ENCODE measurements around the gene EFS. TPM values are rescaled to one million over a fixed set of nuclear protein-coding genes. Genes with fewer than 3 reads are reported as not detected.

The EFS gene
- total RNA-seq, 2 experiments from 2014 or later, result not detected

- POLR2A ChIA-PET, result interaction anchor here (0.6 kb wide), 1 partner anchor 11 kb away, joined by 3 read pairs; no protein-coding TSS in a partner anchor
- H3K36me3 ChIP-seq (ENCODE audit: insufficient read depth, low read length), result no peaks in the 10 kb centered on the region
- H3K9me2 ChIP-seq (ENCODE audit: insufficient read depth, low read length), result no peaks in the 10 kb centered on the region
- no peak within 1 kb of the TSS for H2AFZ ChIP-seq (ENCODE audit: low read length)
- DNase-seq (ENCODE audit: low spot score), result no peak
- BruUV-seq (replicated peaks), result no TSS peak
- H3K4me1 ChIP-seq (ENCODE audit: insufficient read depth, low read length, poor library complexity, severe bottlenecking), result no peaks in the 10 kb centered on the region
- intact Hi-C loops (cut with micrococcal nuclease; ENCODE audit: unreplicated experiment), result no loop called here
- H4K20me1 ChIP-seq (ENCODE audit: insufficient read depth, low read length), result no peaks in the 10 kb centered on the region
- H3K9me3 ChIP-seq (ENCODE audit: low read length), result no peaks in the 10 kb centered on the region
- TF ChIP-seq CTCF (conservative IDR thresholded peaks at IDR 0.05; ENCODE audit: low read length), result no peak
- TF ChIP-seq EZH2phosphoT487 (IDR thresholded peaks at IDR 0.05; ENCODE audit: borderline replicate concordance, low read depth, low read length), result no peak
- no peak within 1 kb of the TSS for H3K4me2 ChIP-seq (ENCODE audit: low read length)
- CTCF ChIA-PET (ENCODE audit: unreplicated experiment), result no interaction called here
- H3K79me2 ChIP-seq (ENCODE audit: insufficient read depth, low read depth, low read length), result no peaks in the 10 kb centered on the region
- H3K27ac ChIP-seq (ENCODE audit: low read depth, low read length, poor library complexity, severe bottlenecking), result no peak within 1 kb of the TSS
- no peak within 1 kb of the TSS for H3K4me3 ChIP-seq (ENCODE audit: low read depth, low read length, poor library complexity, severe bottlenecking)
Observed at GRCh38 chr14:23376482-23377197, 11.7 kb upstream of the EFS start, which contains the start of gene CMTM5. Gene CMTM5, plus strand, starts transcription at chr14:23377046. Its CDS starts 206 bp downstream, at chr14:23377252.

GRCh38 chr14:23375527-23376251, 10.7 kb upstream of the EFS start:
- Histone ChIP-seq H4K20me1 (ENCODE audit: insufficient read depth, low read length) (no peaks in the 10 kb centered on the region), H3K9me3 (ENCODE audit: low read length) (no peaks in the 10 kb centered on the region), H3K79me2 (ENCODE audit: insufficient read depth, low read depth, low read length) (no peaks in the 10 kb centered on the region), H3K4me1 (ENCODE audit: insufficient read depth, low read length, poor library complexity, severe bottlenecking) (no peaks in the 10 kb centered on the region), H3K36me3 (ENCODE audit: insufficient read depth, low read length) (no peaks in the 10 kb centered on the region), H3K4me3 (ENCODE audit: low read depth, low read length, poor library complexity, severe bottlenecking) (no peak overlapping the region), H2AFZ (ENCODE audit: low read length) (no peak overlapping the region), H3K9me2 (ENCODE audit: insufficient read depth, low read length) (no peaks in the 10 kb centered on the region), H3K4me2 (ENCODE audit: low read length) (no peak overlapping the region), H3K27ac (ENCODE audit: low read depth, low read length, poor library complexity, severe bottlenecking) (no peak overlapping the region)
- CTCF ChIA-PET (ENCODE audit: unreplicated experiment), result no interaction called here
- no peak for DNase-seq (ENCODE audit: low spot score)
- intact Hi-C loops (cut with micrococcal nuclease; ENCODE audit: unreplicated experiment), result no loop called here
- no peak for TF ChIP-seq EZH2phosphoT487 (IDR thresholded peaks at IDR 0.05; ENCODE audit: borderline replicate concordance, low read depth, low read length)
- no peak for TF ChIP-seq CTCF (conservative IDR thresholded peaks at IDR 0.05; ENCODE audit: low read length)
- BruUV-seq (replicated peaks), result no TSS peak
- POLR2A ChIA-PET, result no interaction called here

- intact Hi-C loops (cut with micrococcal nuclease; ENCODE audit: unreplicated experiment), result no loop called here
- Histone ChIP-seq H4K20me1 (ENCODE audit: insufficient read depth, low read length) (no peaks in the 10 kb centered on the region), H3K4me2 (ENCODE audit: low read length) (no peak overlapping the region), H2AFZ (ENCODE audit: low read length) (no peak overlapping the region), H3K27ac (ENCODE audit: low read depth, low read length, poor library complexity, severe bottlenecking) (no peak overlapping the region), H3K9me2 (ENCODE audit: insufficient read depth, low read length) (no peaks in the 10 kb centered on the region), H3K9me3 (ENCODE audit: low read length) (no peaks in the 10 kb centered on the region), H3K4me3 (ENCODE audit: low read depth, low read length, poor library complexity, severe bottlenecking) (no peak overlapping the region), H3K79me2 (ENCODE audit: insufficient read depth, low read depth, low read length) (no peaks in the 10 kb centered on the region), H3K4me1 (ENCODE audit: insufficient read depth, low read length, poor library complexity, severe bottlenecking) (no peaks in the 10 kb centered on the region), H3K36me3 (ENCODE audit: insufficient read depth, low read length) (no peaks in the 10 kb centered on the region)
- DNase-seq (ENCODE audit: low spot score), result no peak
- ChIA-PET POLR2A (no interaction called here), CTCF (ENCODE audit: unreplicated experiment) (no interaction called here)
- TF ChIP-seq EZH2phosphoT487 (IDR thresholded peaks at IDR 0.05; ENCODE audit: borderline replicate concordance, low read depth, low read length) (no peak), CTCF (conservative IDR thresholded peaks at IDR 0.05; ENCODE audit: low read length) (no peak)
- no TSS peak for BruUV-seq (replicated peaks)
Observed at GRCh38 chr14:23373041-23373440, 8.1 kb upstream of the EFS start.

All from OCI-LY7 (cell line).